ENCODE measurements around the gene FAM163B. TPM values are rescaled to one million over a fixed set of nuclear protein-coding genes. Genes with fewer than 3 reads are reported as not detected.

The FAM163B gene
- total and polyA plus RNA-seq, 2 of the 8 experiments (the other 6 are each of a cell fraction or from before 2014, with no cell fraction given): 0.63 to 1.0 TPM

GRCh38 chr9:133607976-133608375 is 1.2 kb downstream of the FAM163B start (continued):
- TF ChIP-seq E2F6 (IDR thresholded peaks at IDR 0.05) (no peak), TCF12 (IDR thresholded peaks at IDR 0.05; ENCODE audit: low read depth, low read length) (no peak), POU5F1 (IDR thresholded peaks at IDR 0.05; ENCODE audit: low read depth, low read length) (no peak), HDAC6 (IDR thresholded peaks at IDR 0.05; ENCODE audit: low read depth, low read length) (no peak), KDM1A (IDR thresholded peaks at IDR 0.05; ENCODE audit: borderline replicate concordance, low read length) (no peak)

Data from H1 (cell line).